Measurements from ENCODE around the gene NUMA1.

Gene NUMA1

GRCh38 chr11:72111300-72112142 is 31.2 kb upstream of the NUMA1 start:
- TF ChIP-seq CTCF (IDR thresholded peaks at IDR 0.05): no peak

GRCh38 chr11:72105888-72106287 is 25.5 kb upstream of the NUMA1 start, which contains the start of gene TOMT:
Gene TOMT (plus strand): TSS chr11:72105924. CDS start chr11:72105952, 28 bp downstream.
- TF ChIP-seq CTCF (IDR thresholded peaks at IDR 0.05): no peak

GRCh38 chr11:72103754-72104167 is 23.4 kb upstream of the NUMA1 start:
- TF ChIP-seq CTCF (IDR thresholded peaks at IDR 0.05): no peak

GRCh38 chr11:72102946-72103753 is 22.8 kb upstream of the NUMA1 start, which contains the start of gene LAMTOR1:
Gene LAMTOR1 (minus strand): TSS chr11:72103297. CDS start chr11:72103224, 73 bp downstream.
- no peak; the same call in 1 of the 2 replicates for TF ChIP-seq CTCF (IDR thresholded peaks at IDR 0.05)

GRCh38 chr11:72102631-72102945 is 22.2 kb upstream of the NUMA1 start:
- TF ChIP-seq CTCF (IDR thresholded peaks at IDR 0.05): no peak

GRCh38 chr11:72102162-72102561 is 21.8 kb upstream of the NUMA1 start:
- TF ChIP-seq CTCF (IDR thresholded peaks at IDR 0.05): no peak

- TF ChIP-seq CTCF (IDR thresholded peaks at IDR 0.05): no peak
Observed at GRCh38 chr11:72100462-72100861, 20.1 kb upstream of the NUMA1 start.
